Nephron progenitor cell (in vitro differentiated cells): Measurements from ENCODE around the gene SFT2D2.

ENCODE experiments used
- DNase-seq: peaks from one replicate; pipeline ENCODE4 v3.0.0; 2021
- H3K27ac Mint-ChIP-seq: 2 replicates; pipeline ENCODE4 v1.8.0; 2021; ENCODE audit warnings: mild to moderate bottlenecking, moderate library complexity, mixed read lengths
- H3K27me3 Mint-ChIP-seq: 2 replicates; pipeline ENCODE4 v1.8.0; 2021; ENCODE audit warnings: mild to moderate bottlenecking, low read depth, mixed read lengths; ENCODE audit not compliant: poor library complexity
- H3K36me3 Mint-ChIP-seq: 2 replicates; pipeline ENCODE4 v1.8.0; 2021; ENCODE audit warnings: low read depth, mixed read lengths
- H3K4me1 Mint-ChIP-seq: 2 replicates; pipeline ENCODE4 v1.8.0; 2021; ENCODE audit warnings: mixed read lengths
- H3K4me3 Mint-ChIP-seq: 2 replicates; pipeline ENCODE4 v1.8.0; 2021; ENCODE audit warnings: mild to moderate bottlenecking, moderate library complexity, mixed read lengths
- H3K9me3 Mint-ChIP-seq: 2 replicates; pipeline ENCODE4 v1.8.0; 2021; ENCODE audit warnings: mild to moderate bottlenecking, moderate library complexity, mixed read lengths
- TF ChIP-seq, protein P1 (sequence below): fragments of 200-600 bp; sonication (generic); IDR thresholded peaks from 2 replicates; pipeline ENCODE4 v1.5.0; 2021; ENCODE audit warnings: antibody characterized with exemption

SFT2D2 gene

DNA sequence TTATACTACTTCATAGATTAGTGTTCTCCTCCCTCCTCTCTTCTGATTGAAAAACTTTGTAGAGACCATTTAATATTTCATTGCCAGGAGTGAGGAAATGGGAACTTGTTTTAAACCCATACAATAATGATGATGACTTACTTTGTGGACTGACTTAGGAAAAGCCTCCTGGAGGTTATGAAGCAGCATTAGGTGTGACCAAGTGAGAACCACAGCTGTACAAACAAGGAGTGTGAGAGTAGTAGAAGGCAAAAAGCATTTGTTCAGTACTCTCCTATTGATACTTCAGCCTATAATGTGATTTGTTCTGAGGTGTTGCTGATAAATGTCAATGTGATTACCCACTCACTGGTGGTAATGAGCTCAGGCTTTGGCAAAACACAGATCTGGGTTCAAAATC is 38.6 kb upstream of the SFT2D2 start:
- TF ChIP-seq, protein P1, sequence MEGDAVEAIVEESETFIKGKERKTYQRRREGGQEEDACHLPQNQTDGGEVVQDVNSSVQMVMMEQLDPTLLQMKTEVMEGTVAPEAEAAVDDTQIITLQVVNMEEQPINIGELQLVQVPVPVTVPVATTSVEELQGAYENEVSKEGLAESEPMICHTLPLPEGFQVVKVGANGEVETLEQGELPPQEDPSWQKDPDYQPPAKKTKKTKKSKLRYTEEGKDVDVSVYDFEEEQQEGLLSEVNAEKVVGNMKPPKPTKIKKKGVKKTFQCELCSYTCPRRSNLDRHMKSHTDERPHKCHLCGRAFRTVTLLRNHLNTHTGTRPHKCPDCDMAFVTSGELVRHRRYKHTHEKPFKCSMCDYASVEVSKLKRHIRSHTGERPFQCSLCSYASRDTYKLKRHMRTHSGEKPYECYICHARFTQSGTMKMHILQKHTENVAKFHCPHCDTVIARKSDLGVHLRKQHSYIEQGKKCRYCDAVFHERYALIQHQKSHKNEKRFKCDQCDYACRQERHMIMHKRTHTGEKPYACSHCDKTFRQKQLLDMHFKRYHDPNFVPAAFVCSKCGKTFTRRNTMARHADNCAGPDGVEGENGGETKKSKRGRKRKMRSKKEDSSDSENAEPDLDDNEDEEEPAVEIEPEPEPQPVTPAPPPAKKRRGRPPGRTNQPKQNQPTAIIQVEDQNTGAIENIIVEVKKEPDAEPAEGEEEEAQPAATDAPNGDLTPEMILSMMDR = no peak
- H3K9me3 Mint-ChIP-seq = no peaks in the 10 kb centered on the region
- DNase-seq = no peak
- H3K27ac Mint-ChIP-seq = no peak overlapping the region
- H3K36me3 Mint-ChIP-seq = peaks cover 44% of the 10 kb centered on the region
- peaks cover 4% of the 10 kb centered on the region for H3K27me3 Mint-ChIP-seq
- no peaks in the 10 kb centered on the region for H3K4me1 Mint-ChIP-seq
- H3K4me3 Mint-ChIP-seq = no peak overlapping the region

DNA sequence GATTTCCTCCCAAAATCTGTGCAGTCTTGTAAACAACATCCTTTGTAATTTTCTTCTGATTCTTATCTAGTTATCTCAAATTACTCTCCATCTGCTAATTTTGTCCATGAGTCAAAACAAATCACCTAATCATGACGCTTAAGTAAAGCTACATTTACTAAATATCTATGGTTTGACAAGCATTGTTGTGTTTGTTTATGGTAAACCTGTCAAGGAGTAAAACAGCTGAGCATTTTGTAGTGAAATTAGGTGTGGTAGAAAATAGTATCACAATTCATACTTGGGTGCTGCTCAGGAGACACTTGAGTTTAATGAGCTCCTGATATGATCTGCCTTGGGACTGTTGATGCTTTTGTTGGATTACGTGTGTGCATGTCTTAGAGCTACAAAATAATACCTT is 35.4 kb upstream of the SFT2D2 start:
- Mint-ChIP-seq H3K27me3 (peaks cover 4% of the 10 kb centered on the region), H3K4me1 (no peaks in the 10 kb centered on the region), H3K27ac (no peak overlapping the region), H3K36me3 (peaks cover 53% of the 10 kb centered on the region), H3K4me3 (no peak overlapping the region), H3K9me3 (no peaks in the 10 kb centered on the region)
- TF ChIP-seq, protein P1 = no peak
- no peak for DNase-seq

DNA sequence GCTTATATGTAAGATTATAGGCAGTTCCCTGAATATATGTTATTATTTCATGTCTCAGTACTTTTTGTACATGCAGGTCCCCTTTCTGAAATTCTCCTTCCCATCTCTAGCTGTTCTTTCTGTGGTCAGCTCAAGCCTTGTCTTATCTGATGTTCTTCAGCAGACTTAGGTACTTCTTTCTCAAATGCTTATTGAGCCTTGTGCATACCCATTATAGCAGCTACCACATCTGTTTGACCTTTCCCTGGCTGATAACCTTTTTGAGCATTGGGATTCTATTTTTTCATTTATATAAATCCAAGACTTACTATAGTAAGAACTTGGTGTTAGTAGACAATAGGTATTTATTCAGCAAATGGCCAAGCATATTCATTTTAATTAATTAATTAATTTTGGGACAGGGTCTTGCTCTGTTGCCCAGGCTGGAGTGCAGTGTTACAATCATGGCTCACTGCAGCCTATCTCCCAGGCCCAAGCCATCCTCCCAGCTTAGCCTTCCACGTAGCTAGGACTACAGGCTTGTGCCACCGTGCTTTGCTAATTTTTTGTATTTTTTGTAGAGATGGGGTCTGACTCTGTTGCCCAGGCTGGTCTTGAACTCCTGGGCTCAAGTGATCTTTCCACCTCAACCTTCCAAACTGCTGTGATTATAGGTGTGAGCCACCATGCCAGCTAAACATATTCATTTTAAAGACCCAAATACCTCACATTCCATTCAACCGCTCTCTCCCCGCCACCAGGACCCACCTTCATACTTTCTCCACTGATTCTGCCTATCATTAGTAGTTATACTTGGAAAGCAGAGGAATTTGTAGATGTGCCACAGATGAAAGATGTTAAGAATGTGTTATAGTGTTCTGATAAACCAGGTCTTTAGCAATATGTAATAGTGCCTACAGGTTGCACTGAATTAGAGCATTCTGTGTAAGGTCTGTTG is 30.3 kb upstream of the SFT2D2 start:
- H3K9me3 Mint-ChIP-seq = no peaks in the 10 kb centered on the region
- H3K4me1 Mint-ChIP-seq = no peaks in the 10 kb centered on the region
- peaks cover 54% of the 10 kb centered on the region for H3K36me3 Mint-ChIP-seq
- no peak for DNase-seq
- no peak overlapping the region for H3K4me3 Mint-ChIP-seq
- no peaks in the 10 kb centered on the region for H3K27me3 Mint-ChIP-seq
- H3K27ac Mint-ChIP-seq = no peak overlapping the region
- TF ChIP-seq, protein P1 = no peak

DNA sequence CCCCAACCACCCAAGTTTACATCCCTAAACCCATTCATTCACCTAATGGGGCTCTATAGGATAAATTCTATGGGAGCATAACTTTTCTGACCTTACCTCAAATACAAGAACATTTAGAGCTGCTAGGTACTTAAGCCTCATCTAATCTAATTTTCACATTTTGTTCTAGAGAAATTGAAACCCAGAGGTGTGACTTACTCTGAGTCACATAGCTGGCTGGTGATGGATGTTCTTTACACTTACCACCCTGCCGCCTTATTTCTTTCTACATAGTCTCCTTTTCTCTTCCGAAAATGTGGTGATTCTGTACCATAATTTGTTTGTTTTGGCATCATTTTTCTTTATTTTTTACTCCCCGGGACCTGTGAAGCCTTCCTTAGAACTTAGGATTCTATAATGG is 26.7 kb upstream of the SFT2D2 start:
- no peaks in the 10 kb centered on the region for H3K27me3 Mint-ChIP-seq
- peak overlapping the region; percentile 13 for H3K27ac Mint-ChIP-seq
- H3K9me3 Mint-ChIP-seq = peaks cover 5% of the 10 kb centered on the region
- TF ChIP-seq, protein P1 = no peak
- peaks cover 58% of the 10 kb centered on the region for H3K36me3 Mint-ChIP-seq
- H3K4me3 Mint-ChIP-seq = no peak overlapping the region
- H3K4me1 Mint-ChIP-seq = no peaks in the 10 kb centered on the region
- DNase-seq = no peak

DNA sequence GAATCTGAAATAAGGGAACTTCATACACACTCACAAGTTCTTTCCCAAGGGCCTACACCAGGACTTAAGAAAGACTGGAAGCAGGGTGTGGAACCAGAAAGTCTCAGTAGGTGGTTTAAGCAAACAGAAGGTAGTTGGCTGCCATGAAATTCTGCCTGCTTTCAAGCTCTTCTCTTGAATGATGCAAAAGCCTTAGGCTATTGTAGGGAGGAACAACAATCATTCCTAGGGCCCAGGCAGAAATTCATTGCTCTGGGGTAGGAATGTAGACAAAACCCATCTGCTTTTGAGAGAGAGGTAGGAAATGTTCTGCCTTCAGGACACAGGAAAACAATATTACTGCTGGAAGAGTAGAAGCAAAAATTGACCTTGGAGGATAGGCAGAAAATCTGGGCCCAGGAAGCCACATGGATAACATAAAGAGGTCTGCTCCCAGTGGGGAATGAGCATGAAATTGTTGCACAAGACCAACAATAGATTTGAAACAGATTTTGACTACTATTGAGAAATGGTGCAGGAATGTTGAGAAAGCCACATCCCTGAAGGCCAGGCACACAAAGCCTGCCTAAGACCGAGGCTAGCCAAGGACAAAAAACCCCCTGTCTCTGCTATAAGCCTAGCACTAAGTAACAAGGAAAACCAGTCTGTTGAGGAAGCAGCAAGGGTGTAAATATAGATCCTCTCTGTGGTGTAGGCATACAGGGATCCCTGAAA is 22.7 kb upstream of the SFT2D2 start:
- no peak overlapping the region for H3K4me3 Mint-ChIP-seq
- H3K4me1 Mint-ChIP-seq = no peaks in the 10 kb centered on the region
- no peak for DNase-seq
- peak overlapping the region; percentile 64 for H3K27ac Mint-ChIP-seq
- H3K36me3 Mint-ChIP-seq = peaks cover 54% of the 10 kb centered on the region
- H3K9me3 Mint-ChIP-seq = peaks cover 35% of the 10 kb centered on the region
- TF ChIP-seq, protein P1 = no peak
- no peaks in the 10 kb centered on the region for H3K27me3 Mint-ChIP-seq
